Glutamatergic neuron (in vitro differentiated cells): Measurements from ENCODE around the gene TELO2. TPM values are rescaled to one million over a fixed set of nuclear protein-coding genes. Genes with fewer than 3 reads are reported as not detected.

ENCODE experiments used
- DNase-seq: peaks from one replicate; pipeline ENCODE4 v3.0.0; 2022
- H3K27ac Mint-ChIP-seq: one replicate; pipeline ENCODE4 v1.8.0; 2020; ENCODE audit warnings: mild to moderate bottlenecking, mixed read lengths, inconsistent platforms; ENCODE audit not compliant: unreplicated experiment
- H3K27me3 Mint-ChIP-seq: one replicate; pipeline ENCODE4 v1.8.0; 2020; ENCODE audit warnings: mild to moderate bottlenecking, moderate library complexity, mixed read lengths, inconsistent platforms; ENCODE audit not compliant: unreplicated experiment
- H3K36me3 Mint-ChIP-seq: one replicate; pipeline ENCODE4 v1.8.0; 2020; ENCODE audit warnings: mild to moderate bottlenecking, mixed read lengths, inconsistent platforms; ENCODE audit not compliant: unreplicated experiment
- H3K4me1 Mint-ChIP-seq: one replicate; pipeline ENCODE4 v1.8.0; 2020; ENCODE audit warnings: mild to moderate bottlenecking, low read depth, mixed read lengths, inconsistent platforms; ENCODE audit not compliant: unreplicated experiment
- H3K4me3 Mint-ChIP-seq: one replicate; pipeline ENCODE4 v1.8.0; 2020; ENCODE audit warnings: mild to moderate bottlenecking, mixed read lengths, inconsistent platforms; ENCODE audit not compliant: unreplicated experiment
- H3K9me3 Mint-ChIP-seq: one replicate; pipeline ENCODE4 v1.8.0; 2020; ENCODE audit warnings: mild to moderate bottlenecking, moderate library complexity, mixed read lengths, inconsistent platforms; ENCODE audit not compliant: unreplicated experiment
- total RNA-seq: library from RNA; stranded (reverse); fragmentation: NEBNext Ultra II Directional; extraction: Animal tissue kit (Norgen Biotek cat#: 25700); gene quantifications from one replicate; pipeline ENCODE4 v1.2.1, GENCODE V29; 2021; ENCODE audit not compliant: unreplicated experiment
- TF ChIP-seq, protein P1 (sequence below): fragments of 200-600 bp; sonication (generic); IDR thresholded peaks from one replicate; pipeline ENCODE4 v1.5.0; 2021; ENCODE audit not compliant: partially characterized antibody, unreplicated experiment

The TELO2 gene
- total RNA-seq, 1 donor from 2014 or later, result 101 TPM

DNA sequence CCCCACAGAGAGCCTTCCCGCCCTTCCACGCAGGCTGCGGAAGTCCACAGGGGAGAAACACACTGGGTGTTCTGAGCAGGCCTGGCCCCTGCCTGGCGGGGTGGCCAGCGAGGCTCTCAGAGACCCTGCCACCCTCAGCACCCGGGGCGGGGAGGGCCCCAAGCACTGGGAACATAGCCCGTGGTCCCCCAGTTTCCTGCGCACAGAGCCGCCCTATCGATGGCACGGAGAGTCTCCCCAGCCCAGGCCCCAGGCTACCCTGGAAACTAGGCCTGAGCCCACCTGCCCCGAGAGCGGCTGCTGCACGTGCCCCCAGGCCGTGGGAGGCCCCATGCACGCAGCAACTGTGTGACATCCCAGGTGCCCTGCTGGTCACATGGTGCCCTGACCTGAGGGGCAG is 38.6 kb upstream of the TELO2 start:
- TF ChIP-seq, protein P1, sequence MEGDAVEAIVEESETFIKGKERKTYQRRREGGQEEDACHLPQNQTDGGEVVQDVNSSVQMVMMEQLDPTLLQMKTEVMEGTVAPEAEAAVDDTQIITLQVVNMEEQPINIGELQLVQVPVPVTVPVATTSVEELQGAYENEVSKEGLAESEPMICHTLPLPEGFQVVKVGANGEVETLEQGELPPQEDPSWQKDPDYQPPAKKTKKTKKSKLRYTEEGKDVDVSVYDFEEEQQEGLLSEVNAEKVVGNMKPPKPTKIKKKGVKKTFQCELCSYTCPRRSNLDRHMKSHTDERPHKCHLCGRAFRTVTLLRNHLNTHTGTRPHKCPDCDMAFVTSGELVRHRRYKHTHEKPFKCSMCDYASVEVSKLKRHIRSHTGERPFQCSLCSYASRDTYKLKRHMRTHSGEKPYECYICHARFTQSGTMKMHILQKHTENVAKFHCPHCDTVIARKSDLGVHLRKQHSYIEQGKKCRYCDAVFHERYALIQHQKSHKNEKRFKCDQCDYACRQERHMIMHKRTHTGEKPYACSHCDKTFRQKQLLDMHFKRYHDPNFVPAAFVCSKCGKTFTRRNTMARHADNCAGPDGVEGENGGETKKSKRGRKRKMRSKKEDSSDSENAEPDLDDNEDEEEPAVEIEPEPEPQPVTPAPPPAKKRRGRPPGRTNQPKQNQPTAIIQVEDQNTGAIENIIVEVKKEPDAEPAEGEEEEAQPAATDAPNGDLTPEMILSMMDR, result no peak
- H3K36me3 Mint-ChIP-seq, result no peaks in the 10 kb centered on the region
- H3K4me1 Mint-ChIP-seq, result no peaks in the 10 kb centered on the region
- H3K27me3 Mint-ChIP-seq, result peaks cover 9% of the 10 kb centered on the region
- peak; percentile 7 for DNase-seq
- H3K4me3 Mint-ChIP-seq, result no peak overlapping the region
- no peaks in the 10 kb centered on the region for H3K9me3 Mint-ChIP-seq
- no peak overlapping the region for H3K27ac Mint-ChIP-seq

DNA sequence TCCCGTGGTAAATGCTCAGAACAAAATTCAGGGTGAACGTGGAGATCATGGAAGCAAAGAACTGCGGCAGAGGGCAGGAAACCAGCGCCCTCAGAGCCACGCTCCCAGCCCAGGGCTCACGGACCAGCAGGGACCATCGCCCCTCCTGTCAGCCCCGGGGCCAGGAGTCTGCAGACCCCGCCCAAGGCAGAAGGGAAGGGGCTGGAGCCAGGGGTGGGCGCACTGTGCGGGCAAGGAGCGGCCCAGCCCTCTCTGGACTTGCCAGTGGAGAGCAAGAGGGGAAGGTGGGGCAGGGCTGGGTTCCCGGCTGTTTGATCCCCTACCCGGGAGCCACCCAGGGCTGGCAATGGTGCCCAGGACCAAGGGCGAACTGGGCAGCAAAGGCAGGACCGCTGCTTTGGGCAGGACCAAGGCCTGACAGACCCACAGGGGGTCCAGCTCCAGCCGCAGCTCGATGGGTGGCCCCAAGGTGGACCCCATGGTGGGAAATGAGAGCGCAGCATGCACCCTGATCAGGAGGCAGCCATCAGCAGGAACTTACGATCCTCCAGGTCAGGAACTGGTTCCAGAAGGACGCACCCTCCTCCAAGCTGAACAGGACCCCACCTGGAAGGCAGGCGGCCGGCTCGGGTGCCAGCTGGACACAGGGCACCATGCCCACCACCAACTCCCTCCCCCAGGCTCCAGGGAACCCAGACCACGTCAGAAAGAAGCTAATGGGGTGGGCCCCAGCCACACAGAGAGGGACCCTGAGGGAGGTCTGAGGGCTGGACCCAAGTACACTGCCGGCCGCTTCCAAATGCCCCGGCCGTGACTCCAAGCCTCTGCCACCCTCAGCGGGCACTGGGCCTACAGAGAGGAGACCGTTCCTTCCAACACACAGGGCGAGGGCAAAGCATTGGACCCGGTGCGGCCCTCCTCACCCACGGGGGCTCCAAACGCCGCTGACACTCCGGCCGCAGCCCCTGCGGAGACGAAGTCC is 37.7 kb upstream of the TELO2 start:
- TF ChIP-seq, protein P1, result no peak
- H3K4me1 Mint-ChIP-seq, result no peaks in the 10 kb centered on the region
- DNase-seq, result no peak
- H3K27me3 Mint-ChIP-seq, result peaks cover 9% of the 10 kb centered on the region
- no peaks in the 10 kb centered on the region for H3K9me3 Mint-ChIP-seq
- no peak overlapping the region for H3K4me3 Mint-ChIP-seq
- H3K27ac Mint-ChIP-seq, result no peak overlapping the region
- H3K36me3 Mint-ChIP-seq, result no peaks in the 10 kb centered on the region

- Mint-ChIP-seq H3K9me3 (no peaks in the 10 kb centered on the region), H3K27ac (no peak overlapping the region), H3K4me3 (no peak overlapping the region), H3K36me3 (no peaks in the 10 kb centered on the region), H3K4me1 (no peaks in the 10 kb centered on the region), H3K27me3 (peaks cover 9% of the 10 kb centered on the region)
- DNase-seq, result no peak
- TF ChIP-seq, protein P1, result no peak
These were observed 36.2 kb upstream of the TELO2 start for GRCh38 chr16:1456951-1457350.

- Mint-ChIP-seq H3K27me3 (peaks cover 6% of the 10 kb centered on the region), H3K27ac (no peak overlapping the region), H3K9me3 (no peaks in the 10 kb centered on the region), H3K36me3 (no peaks in the 10 kb centered on the region), H3K4me1 (no peaks in the 10 kb centered on the region), H3K4me3 (no peak overlapping the region)
- TF ChIP-seq, protein P1, result no peak
- no peak for DNase-seq
These were observed 35.5 kb upstream of the TELO2 start for GRCh38 chr16:1457489-1458245.
